SU-DHL-6 (cell line): ENCODE measurements around the gene HTATIP2.

Source experiments
- H2AFZ ChIP-seq: fragments of 200-600 bp; sonication (generic); 2 replicates; pipeline ENCODE4 v1.6.1; 2014; ENCODE audit warnings: low read depth, mild to moderate bottlenecking, moderate library complexity, mixed read lengths, antibody characterized with exemption, low read length; ENCODE audit not compliant: severe bottlenecking
- H3F3A ChIP-seq: fragments of 200-600 bp; shearing (Covaris generic); 2 replicates; pipeline ENCODE4 v1.6.0; 2016; ENCODE audit warnings: antibody characterized with exemption, mild to moderate bottlenecking; ENCODE audit not compliant: insufficient read depth
- H3K27ac ChIP-seq: fragments of 200-600 bp; sonication (generic); 2 replicates; pipeline ENCODE4 v1.5.1; 2016; ENCODE audit warnings: low read depth, mild to moderate bottlenecking, low read length, moderate library complexity, mixed read lengths
- H3K27me3 ChIP-seq: fragments of 200-600 bp; sonication (generic), shearing (Covaris generic); 2 replicates; pipeline ENCODE4 v1.6.0; 2014; ENCODE audit warnings: mild to moderate bottlenecking, low read length
- H3K36me3 ChIP-seq: fragments of 200-600 bp; sonication (generic); 2 replicates; pipeline ENCODE4 v1.6.1; 2014; ENCODE audit warnings: mild to moderate bottlenecking, low read length, mixed read lengths
- H3K4me2 ChIP-seq: fragments of 300-600, 200-600 bp; shearing (Covaris generic), sonication (generic); 2 replicates; pipeline ENCODE4 v1.6.0; 2014; ENCODE audit warnings: low read length, low read depth, mild to moderate bottlenecking; ENCODE audit not compliant: poor library complexity, severe bottlenecking
- H3K4me3 ChIP-seq: fragments of 200-600 bp; sonication (generic); 2 replicates; pipeline ENCODE4 v1.5.1; 2014; ENCODE audit warnings: antibody characterized with exemption, low read length, mild to moderate bottlenecking, mixed read lengths; ENCODE audit not compliant: insufficient read depth, poor library complexity, severe bottlenecking
- H3K79me2 ChIP-seq: fragments of 200-600 bp; sonication (generic); 2 replicates; pipeline ENCODE4 v1.6.1; 2014; ENCODE audit warnings: mild to moderate bottlenecking, low read length, moderate library complexity; ENCODE audit not compliant: insufficient read depth
- H3K9ac ChIP-seq: fragments of 200-600 bp; sonication (generic); 2 replicates; pipeline ENCODE4 v1.7.0; 2014; ENCODE audit warnings: mild to moderate bottlenecking, low read length
- H3K9me2 ChIP-seq: fragments of 200-600 bp; sonication (generic); replicated peaks from 2 replicates; pipeline ENCODE4 v1.6.1; 2014; ENCODE audit warnings: low read length; ENCODE audit not compliant: insufficient read depth
- H3K9me3 ChIP-seq: fragments of 200-600 bp; sonication (generic); 2 replicates; pipeline ENCODE4 v1.6.1; 2014; ENCODE audit warnings: low read length, mixed read lengths; ENCODE audit not compliant: insufficient read depth
- H4K20me1 ChIP-seq: fragments of 200-600 bp; sonication (generic); 2 replicates; pipeline ENCODE4 v1.6.1; 2014; ENCODE audit warnings: low read depth, mild to moderate bottlenecking, antibody characterized with exemption, low read length, moderate library complexity, mixed read lengths
- CTCF ChIP-seq: fragments of 200-600 bp; sonication (generic); IDR thresholded peaks from one replicate; pipeline ENCODE4 v1.5.1; 2017; ENCODE audit warnings: antibody characterized with exemption, mild to moderate bottlenecking, low read length, moderate library complexity; ENCODE audit not compliant: insufficient read depth, poor library complexity, severe bottlenecking
- EZH2phosphoT487 ChIP-seq: fragments of 200-600 bp; sonication (generic), shearing (Covaris generic); conservative IDR thresholded peaks from 2 replicates; pipeline ENCODE4 v1.6.1; 2018; ENCODE audit warnings: mild to moderate bottlenecking, antibody characterized with exemption, low read length, moderate library complexity, mixed read lengths

Gene HTATIP2

GRCh38 chr11:20327377-20327935 lies 36.1 kb upstream of the HTATIP2 start:
- Histone ChIP-seq H3K36me3 (no peaks in the 10 kb centered on the region), H3K79me2 (no peaks in the 10 kb centered on the region), H3K4me2 (no peak overlapping the region), H3K9ac (no peak overlapping the region), H2AFZ (no peak overlapping the region), H3K4me3 (no peak overlapping the region), H3K9me3 (no peaks in the 10 kb centered on the region), H4K20me1 (no peaks in the 10 kb centered on the region), H3F3A (no peaks in the 10 kb centered on the region), H3K27ac (no peak overlapping the region), H3K27me3 (no peaks in the 10 kb centered on the region), H3K9me2 (no peaks in the 10 kb centered on the region)
- TF ChIP-seq CTCF (no peak), EZH2phosphoT487 (no peak)

GRCh38 chr11:20336056-20336455 lies 27.5 kb upstream of the HTATIP2 start:
- Histone ChIP-seq H3K9me2 (no peaks in the 10 kb centered on the region), H3K79me2 (no peaks in the 10 kb centered on the region), H2AFZ (no peak overlapping the region), H4K20me1 (no peaks in the 10 kb centered on the region), H3K9me3 (no peaks in the 10 kb centered on the region), H3K4me3 (no peak overlapping the region), H3F3A (no peaks in the 10 kb centered on the region), H3K36me3 (no peaks in the 10 kb centered on the region), H3K27ac (no peak overlapping the region), H3K27me3 (no peaks in the 10 kb centered on the region), H3K4me2 (no peak overlapping the region), H3K9ac (no peak overlapping the region)
- TF ChIP-seq CTCF, result no peak
- no peak for TF ChIP-seq EZH2phosphoT487

- Histone ChIP-seq H3K9me2 (no peaks in the 10 kb centered on the region), H4K20me1 (no peaks in the 10 kb centered on the region), H3K9ac (no peak overlapping the region), H3K27me3 (no peaks in the 10 kb centered on the region), H2AFZ (no peak overlapping the region), H3F3A (no peaks in the 10 kb centered on the region), H3K27ac (no peak overlapping the region), H3K4me3 (no peak overlapping the region), H3K9me3 (no peaks in the 10 kb centered on the region), H3K79me2 (no peaks in the 10 kb centered on the region), H3K4me2 (no peak overlapping the region), H3K36me3 (no peaks in the 10 kb centered on the region)
- TF ChIP-seq CTCF (peak; percentile 27), EZH2phosphoT487 (no peak)
These were observed 25.9 kb upstream of the HTATIP2 start for GRCh38 chr11:20337526-20338154.
